HG03159 (cell line): ENCODE results near the gene ZNF497.

Source experiments
- ATAC-seq: cut with Tn5 transposase; IDR thresholded peaks from one replicate; pipeline ENCODE4 v1.9.1; 2021; ENCODE audit warnings: mild to moderate bottlenecking, moderate library complexity; ENCODE audit not compliant: unreplicated experiment

Gene ZNF497

DNA sequence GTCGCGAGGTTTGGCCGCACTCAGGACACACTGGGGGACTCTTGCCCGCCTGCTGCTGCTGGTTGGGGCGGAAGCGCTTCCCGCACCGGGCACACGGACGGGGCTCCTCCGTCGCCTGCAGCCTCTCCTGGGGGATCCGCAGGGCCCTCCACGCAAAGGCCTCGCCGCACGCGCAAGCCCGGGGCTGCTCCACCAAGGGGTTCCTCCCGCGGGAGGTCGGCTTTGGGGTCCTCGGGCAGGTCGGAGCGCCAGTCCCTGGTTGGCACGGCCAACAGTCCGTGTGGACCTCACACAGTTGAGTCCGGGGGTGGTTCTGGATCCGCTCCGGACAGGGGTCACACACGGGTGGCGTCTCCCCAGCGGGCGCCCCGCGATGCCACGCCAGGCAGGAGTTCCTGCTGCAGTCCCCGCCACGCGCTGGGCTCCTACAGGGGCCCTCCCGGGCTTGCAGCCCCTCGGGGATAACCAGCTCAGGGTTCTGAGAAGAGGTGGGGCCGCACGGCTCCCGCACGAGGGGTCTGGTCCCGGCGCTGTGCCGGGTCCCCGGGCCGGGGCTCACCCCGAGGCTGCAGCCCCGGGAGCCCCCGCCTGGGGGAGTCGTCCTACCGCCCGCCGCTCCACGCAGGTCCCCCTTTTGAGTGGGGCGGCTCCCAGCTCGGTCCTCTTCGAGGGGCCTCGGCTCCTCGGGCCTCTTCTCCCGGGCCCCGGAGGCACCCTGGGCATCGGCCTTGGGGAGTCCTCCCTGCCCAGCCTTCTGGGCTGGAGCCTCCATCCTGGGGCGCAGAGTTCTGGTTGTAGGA, 6.2 kb upstream of the ZNF497 start:
- no peak for ATAC-seq

DNA sequence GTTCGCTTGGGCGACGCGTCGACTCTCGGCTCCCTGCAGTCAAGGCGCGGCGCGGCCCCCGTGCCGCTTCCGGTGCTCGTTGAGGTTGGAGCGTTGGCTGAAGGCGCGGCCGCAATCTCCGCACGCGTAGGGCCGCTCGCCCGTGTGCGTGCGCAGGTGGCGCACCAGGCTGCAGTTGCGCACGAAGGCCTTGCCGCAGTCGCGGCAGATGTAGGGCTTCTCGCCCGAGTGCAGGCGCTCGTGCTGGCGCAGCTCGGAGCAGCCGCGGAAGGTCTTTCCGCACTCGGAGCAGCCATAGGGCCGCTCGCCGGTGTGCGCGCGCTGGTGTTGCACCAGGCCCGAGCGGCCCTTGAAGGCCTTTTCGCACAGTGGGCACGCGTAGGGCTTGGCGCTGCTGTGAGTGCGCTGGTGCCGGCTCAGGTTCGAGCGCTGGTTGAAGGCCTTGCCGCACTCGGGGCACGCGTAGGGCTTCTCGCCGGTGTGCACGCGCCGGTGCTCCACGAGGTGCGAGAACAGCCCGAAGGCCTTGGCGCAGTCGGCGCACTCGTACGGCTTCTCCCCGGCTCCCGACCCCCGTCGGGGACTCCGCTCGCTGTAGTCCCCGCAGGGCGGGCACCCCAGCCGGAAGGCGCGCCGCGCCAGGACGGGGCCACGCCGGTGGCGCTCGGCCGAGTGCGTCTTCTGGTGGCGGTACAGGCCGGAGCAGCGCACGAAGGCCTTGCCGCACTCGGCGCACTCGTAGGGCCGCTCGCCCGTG, 5.3 kb upstream of the ZNF497 start:
- ATAC-seq, result no peak

DNA sequence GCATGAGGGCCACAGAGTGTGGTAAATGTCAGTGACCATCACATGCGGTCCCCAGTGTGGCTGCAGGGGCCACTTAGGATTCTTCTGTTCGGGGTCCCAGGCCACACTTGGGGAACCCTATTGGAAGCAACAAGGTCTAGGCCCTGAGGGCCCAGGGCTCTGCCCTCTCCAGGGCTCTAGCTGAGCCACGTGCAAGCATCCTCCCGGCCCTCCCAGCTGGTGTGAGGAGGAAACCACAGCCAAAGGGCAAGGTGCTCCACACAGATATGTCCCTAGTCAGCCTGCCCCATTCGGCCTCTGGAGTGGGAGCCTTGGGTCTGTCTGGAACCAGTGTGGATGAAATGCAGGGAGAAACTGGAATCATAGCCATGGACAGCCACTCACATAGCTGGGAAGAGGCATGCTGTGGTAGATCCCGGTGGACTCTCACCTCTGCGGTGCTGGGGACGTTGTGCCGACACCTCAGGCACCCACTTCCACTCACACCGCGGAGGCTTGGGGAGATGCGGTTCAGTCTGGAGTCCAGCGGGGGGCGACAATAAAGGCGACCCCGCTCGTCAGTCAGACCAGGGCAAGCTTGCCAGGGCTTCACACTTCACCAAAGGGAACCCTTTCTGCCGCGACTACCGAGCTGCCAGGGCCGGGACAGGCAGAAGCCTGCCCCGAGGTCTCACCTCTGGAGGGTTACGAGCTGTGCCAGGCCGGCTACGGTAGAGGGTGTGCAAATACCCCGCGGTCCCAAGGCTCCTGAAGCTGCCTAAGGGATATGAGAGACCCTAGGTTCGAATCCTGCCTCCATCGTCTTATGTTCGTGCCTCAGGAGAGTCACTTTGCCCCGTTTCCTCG, 4.3 kb upstream of the ZNF497 start:
- no peak for ATAC-seq

GRCh38 chr19:58364146-58364545, 1.6 kb upstream of the ZNF497 start:
- ATAC-seq, result no peak

DNA sequence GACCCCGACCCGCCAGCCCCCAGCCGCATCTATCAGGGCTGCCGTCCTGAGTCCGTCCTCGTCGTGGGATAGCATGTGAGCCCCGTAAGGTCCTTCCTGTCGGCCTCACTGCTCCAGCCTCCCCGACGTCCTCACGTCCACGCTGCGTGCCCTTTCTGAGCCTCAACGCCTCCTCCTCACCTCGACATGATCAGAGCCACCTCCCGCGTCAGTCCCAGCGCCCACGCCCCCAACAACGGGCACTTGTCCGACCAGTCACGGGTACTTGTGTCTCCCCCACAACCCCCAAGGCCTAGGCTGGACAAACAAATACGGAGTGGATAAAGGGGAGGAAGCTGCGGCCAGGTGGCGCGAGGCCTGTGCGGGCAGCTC, 665 bp downstream of the ZNF497 start:
- ATAC-seq, result peak; percentile 9

GRCh38 chr19:58357481-58358145, 4.9 kb downstream of the ZNF497 start:
- no peak for ATAC-seq

DNA sequence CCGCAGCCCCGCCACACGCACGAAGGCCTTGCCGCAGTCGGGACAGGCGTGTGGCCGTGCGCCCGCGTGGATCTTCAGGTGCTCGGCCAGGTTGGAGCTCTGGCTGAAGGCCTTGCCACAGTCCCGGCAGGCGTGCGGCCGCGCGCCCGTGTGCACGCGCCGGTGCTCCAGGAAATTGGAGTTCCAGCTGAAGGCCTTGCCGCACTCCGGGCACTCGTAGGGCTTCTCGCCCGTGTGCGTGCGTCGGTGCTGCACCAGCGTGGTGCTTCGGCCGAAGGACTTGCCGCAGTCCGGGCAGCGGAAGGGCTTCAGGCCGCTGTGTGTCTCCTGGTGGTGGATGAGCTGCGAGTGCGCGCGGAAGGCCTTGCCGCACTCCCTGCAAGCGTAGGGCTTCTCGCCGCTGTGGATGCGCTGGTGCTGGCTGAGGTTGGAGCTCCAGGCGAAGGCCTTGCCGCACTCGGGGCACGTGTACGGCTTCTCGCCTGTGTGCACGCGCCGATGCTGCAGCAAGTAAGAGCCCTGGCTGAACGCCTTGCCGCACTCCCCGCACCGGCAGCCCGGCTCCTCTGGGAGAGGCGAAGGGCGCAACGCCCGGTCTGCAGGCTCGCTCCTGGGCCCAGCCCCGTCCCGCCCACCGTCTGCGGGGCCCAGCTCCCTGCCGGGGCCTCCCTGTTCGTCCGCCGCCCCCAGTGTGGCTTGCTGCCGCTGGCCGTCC, 5.6 kb downstream of the ZNF497 start:
- ATAC-seq, result no peak

- ATAC-seq, result no peak
These were observed 6.4 kb downstream of the ZNF497 start for GRCh38 chr19:58355908-58356765.

DNA sequence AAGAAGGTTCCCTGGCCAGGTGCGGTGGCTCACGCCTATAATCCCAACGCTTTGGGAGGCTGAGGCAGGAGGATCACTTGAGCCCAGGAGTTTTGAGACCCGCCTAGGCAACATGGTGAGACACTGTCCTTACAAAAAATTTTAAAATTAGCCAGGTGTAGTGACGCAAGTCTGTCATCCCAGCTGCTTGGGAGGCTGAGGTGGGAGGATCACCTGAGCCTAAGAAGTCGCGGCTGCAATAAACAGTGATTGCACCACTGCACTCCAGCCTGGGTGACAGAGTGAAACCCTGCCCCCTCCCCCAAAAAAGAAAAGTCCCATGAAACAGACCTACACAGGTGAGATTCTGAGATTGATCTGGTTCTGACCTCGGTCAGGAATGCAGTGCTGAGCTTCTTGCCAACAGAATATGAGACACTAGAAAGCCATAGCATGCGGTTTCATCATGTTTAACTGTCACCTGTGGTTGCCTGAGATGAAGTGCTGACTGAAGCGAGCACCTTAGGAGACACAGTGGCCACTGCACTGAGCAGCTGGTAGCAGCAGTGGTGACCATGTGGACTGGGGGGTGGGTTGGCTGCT, 7.2 kb downstream of the ZNF497 start:
- ATAC-seq, result no peak

- no peak for ATAC-seq
These were observed 8.0 kb downstream of the ZNF497 start for GRCh38 chr19:58354478-58355030.

DNA sequence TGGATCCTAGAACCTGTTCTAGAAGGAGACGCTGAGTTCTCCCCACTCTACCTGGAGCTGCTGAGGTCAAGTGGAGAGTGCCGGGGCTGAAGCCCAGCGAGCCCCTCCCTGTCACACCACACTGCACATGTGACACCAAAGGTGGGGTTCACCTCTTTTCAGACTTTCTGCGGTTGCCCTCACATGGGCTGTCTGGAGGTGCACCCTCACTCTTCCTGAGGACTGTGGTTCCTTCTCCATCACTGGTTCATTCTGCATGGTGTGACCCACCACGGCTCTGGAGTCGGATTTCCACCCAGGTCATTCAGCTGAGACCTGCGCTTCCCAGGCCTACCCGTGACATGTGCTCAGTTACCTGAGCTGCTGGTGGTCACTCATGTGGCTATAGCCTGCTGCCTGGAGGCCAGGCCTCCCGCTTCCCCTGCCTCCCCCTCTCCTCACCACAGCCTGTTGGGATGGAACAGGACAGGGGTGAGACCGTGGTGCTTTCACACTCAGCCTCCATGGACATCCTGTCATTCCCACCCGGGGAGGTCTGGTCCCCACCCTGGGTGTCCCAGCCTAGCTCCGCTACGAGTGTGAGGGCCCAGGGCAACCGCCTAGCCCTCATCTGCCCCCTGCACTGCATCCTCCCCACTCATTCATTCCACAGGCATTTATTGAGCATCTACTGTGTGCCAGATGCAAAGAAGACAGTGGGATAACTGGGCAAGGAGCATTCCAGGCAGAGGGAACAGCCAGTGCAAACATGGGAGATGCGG, 8.7 kb downstream of the ZNF497 start:
- no peak for ATAC-seq

GRCh38 chr19:58352760-58353671, 9.5 kb downstream of the ZNF497 start, which contains the start of gene A1BG:
Gene A1BG (minus strand): TSS chr19:58353492. CDS start chr19:58353437, 55 bp downstream.
- no peak for ATAC-seq

DNA sequence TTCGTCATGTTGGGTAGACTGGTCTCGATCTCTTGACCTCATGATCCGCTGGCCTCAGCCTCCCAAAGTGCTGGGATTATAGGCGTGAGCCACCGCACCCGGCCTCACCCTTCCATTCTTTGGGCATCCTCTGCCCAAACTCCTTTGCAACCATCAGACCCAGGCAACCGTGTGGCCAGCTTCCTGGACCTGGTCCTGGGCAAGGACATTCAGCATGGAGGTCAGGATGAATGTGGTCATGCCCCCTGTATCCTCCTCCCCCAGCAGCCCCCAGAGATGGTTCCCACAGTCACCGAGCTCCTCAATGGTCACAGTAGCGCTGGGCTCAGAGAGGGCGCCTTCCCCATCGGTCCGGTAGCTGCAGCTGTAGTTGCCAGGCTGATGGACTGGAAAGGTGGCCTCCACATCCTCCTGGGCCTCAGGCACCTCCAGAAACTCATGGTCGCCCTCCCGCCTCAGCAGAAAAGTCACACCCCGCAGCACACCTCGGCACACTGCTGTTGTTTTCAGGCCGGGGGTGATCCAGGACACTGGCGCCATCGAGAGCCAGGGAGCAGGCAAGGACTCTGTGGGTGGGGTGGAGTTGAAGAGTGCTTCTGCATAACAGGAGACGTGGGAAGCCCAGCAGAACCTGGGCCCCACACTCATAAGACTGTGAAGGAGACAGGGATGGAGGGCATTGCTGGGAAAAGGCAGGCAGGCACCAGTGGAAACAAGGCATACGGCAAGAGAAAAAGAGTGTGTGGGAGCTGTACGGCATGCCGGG, 10.4 kb downstream of the ZNF497 start:
- ATAC-seq, result no peak

DNA sequence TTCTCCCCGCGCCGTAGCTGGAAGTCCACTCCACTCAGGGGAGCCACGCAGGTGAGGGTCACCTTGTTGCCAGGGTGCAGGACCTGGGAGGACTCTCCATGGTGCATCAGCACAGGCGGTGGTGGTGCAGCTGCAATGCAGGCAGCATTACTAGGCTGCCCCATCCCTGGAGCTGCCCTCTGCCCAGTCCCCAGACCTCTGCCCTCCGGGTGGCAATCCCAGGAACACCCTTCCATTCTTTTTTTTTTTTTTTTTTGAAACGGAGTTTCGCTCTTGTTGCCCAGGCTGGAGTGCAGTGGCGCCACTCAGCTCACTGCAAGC, 11.0 kb downstream of the ZNF497 start:
- ATAC-seq, result no peak

DNA sequence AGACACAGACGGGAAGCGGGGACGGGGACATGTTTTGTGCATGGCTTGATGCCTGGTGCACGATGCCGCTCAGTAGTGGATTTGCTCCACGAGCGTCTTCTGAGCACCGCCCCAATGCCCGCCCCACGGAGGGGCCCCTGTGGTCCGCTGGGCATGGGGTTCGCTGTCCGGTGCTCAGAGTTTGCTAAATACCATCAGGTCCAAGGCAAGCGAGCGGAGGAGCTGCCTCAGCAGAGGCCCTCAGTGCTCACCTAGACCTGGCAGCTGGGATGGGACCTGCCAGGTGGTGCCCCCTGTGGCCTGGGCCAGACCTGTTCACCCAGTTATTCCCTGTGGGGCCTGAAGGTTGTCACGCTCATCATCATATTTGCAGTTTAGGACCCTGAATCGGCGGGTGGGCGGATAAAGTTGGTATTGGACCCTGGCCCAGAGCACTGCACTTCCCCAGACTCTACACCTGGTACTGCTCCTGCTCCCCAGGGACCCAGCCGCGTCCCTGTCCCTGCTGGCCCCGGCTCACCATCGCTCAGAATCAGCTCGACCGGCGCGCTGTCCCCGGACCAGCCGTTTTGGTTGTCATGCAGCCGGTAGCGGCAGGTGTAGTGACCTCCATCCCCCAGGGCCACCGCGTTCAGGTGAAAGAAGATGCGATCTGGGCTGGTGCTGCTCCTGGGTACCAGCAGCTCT, 11.5 kb downstream of the ZNF497 start:
- ATAC-seq, result no peak
